Mucosa of gallbladder (tissue), 1 donor: ENCODE measurements around the gene PCDH12. TPM values are rescaled to one million over a fixed set of nuclear protein-coding genes. Genes with fewer than 3 reads are reported as not detected.
"Not testable (repeated sequence)": the region's sequence is repeated elsewhere in the genome, so short reads cannot be mapped to it uniquely, and the experiment has no call there.

Experiments
- DNase-seq: peaks from one replicate; pipeline ENCODE4 v3.0.0-alpha.2; 2020; ENCODE audit warnings: low spot score
- total RNA-seq: library from RNA; stranded (reverse); gene quantifications from one replicate; pipeline ENCODE4 v1.2.1, GENCODE V29; 2021
- donor health status: DM: no; HTN: no; CAD: no.

PCDH12 gene
- total RNA-seq, 1 donor from 2014 or later = 3.6 TPM

DNA sequence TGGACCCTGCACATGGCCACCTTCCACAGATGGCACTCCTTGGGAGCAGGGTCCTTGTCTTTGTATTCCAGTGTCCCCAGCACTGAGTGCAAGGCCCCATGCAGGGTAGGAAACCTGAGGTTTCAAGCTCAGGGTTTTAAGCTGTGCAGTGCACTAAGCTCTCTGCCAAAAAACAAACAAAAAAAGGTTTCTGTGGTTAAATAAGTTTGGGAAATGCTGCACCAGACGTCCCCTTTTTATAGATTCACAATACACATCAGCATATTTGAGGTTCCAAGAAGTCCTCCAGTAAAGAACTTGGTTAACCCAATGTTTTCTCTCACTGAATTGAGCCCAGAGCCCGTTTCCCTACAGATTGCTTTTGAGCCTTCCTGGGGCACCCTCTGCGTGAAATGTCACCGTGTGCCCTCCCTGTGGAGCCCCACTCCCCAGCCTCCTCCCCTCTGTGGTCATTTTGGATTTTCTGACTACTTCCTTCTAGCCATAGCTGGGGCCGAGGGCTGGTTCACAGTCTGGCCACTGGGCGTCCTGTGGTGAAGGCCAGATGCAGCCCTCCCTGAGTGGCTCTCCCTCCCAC lies 17.2 kb downstream of the PCDH12 start:
- DNase-seq = no peak

DNA sequence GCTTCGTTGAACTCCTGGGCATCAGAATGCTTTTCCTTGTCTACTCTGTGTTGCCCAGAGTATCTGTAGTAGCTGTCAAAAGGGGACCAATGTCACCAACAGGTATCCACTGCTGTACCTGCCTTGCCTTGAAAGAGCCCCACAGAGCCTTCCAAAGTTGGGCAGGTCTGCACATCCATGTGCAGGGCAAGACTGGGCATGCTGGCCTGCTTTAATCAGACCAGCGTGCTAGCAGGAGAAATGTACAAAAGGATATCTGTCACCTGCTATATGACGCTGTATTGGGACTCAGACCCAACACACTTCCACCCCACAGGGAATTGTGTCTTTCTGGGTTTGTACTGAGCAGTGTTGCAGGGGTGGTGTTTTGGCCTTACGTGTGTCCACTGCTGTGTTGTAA lies 22.5 kb downstream of the PCDH12 start:
- no peak for DNase-seq

GRCh38 chr5:141934099-141934844 lies 23.7 kb downstream of the PCDH12 start:
- no peak for DNase-seq

DNA sequence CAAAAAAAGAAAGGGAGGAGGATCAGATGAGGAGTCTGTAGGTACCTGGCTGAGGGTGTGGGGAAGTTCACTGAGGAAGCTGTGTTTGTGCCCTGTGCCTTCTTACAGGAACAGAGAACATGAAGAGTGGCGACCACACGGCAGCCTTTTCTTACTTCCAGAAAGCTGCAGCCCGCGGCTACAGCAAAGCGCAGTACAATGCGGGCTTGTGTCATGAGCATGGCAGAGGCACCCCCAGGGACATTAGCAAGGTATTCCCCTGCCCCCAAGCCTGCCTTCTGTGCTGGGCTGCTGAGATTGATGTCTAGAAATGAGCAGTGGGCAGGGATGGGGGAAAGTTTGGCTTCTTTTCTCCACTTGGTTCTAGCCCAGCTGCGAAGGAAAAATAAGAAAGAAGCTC lies 24.9 kb downstream of the PCDH12 start:
- DNase-seq = no peak

DNA sequence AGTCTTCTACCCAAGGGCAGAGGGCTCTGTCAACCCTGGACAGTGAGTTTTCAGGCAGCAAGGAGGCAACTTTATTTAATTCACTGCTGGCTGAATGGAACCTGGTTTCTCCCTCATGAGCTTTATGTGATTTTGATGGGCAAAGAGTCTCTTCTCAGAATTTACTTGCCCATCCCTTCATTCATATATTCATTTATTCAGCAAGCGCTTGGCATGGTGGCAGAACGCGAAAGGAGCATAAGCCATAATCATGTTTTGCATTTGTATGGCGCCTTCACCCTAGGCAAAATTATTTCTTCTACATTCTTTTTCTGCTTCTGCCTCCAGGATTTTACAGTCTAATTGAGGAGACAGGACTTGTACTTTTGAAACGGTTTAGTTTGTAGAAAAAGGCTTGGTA lies 26.3 kb downstream of the PCDH12 start:
- DNase-seq = no peak

DNA sequence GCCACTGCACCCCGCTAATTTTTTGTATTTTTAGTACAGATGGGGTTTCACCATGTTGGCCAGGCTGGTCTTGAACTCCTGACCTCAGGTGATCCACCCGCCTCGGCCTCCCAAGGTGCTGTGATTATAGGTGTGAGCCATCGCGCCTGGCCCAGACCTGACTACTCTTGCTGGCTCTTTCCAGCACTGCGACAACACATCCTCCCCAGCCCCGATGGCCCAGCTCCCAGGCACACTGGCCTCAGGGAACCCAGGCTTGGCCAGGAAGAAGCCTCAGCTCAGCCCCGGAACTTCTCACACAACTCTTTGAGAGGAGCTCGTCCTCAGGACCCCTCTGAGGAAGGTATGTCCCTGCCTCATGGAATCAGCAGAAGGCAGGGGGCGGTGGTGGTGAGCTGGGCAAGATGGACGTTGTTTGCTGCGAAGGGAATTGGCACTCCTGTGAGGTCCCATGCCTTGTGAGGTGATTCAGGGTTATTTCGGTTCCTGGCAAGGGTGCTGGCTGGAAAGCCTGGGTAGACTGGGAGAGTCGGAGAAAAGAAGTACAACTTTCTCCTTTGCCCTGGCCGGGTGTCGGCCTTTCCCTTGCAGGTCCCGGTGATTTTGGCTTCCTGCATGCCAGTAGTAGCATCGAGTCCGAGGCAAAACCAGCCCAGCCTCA lies 28.5 kb downstream of the PCDH12 start:
- no peak for DNase-seq

- no peak for DNase-seq
Observed at GRCh38 chr5:141928051-141928450, 30.0 kb downstream of the PCDH12 start.

- no peak for DNase-seq
Observed at GRCh38 chr5:141926434-141926833, 31.6 kb downstream of the PCDH12 start.

GRCh38 chr5:141923448-141924313 lies 34.3 kb downstream of the PCDH12 start, which contains the start of gene DELE1:
TSS of gene DELE1 (plus strand) at chr5:141923871. CDS start at chr5:141923942, 71 bp downstream.
- DNase-seq = peak; percentile 93

DNA sequence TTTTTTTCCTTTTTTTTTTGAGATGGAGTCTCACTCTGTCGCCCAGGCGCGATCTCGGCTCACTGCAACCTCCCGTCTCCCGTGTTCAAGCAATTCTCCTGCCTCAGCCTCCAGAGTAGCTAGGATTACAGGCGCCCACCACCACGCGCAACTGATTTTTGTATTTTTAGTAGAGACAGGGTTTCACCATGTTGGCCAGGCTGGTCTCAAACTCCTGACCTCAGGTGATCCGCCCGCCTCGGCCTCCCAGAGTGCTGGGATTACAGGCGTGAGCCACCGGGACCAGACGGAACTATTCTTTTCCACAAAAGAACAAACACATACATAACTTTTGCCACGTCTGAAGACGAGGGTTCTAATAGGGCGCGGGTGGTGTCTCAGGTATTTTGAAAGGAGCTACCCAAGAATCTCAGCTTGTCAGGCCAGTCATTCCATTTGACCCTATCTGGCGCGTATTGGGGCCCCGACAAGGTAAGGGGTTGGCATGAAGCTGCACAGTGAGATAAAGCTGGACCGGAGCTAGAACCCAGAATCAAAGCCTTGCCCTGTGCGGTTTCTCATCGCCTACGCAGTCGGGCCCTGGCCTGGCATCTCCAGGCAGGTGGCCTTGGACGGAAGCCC lies 35.1 kb downstream of the PCDH12 start:
- not testable (repeated sequence) for DNase-seq

DNA sequence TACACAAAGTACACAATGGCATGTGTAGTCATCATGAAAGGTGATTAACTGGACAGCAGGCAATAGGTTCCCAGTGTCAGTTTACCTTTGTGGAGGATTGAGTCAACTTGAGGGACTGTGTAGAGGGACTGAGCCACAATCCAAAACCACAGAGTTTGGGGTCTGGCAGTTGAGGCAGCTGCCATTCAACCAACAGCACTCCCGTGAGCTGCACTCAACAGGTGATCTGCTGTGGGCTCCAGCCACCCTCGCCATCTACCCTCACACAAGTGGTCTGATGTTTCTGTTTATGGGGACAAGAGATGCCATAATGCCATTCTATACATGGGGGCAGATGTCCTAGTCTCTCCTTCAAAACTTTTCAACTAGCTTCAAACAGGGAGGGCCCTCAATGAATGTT lies 37.2 kb downstream of the PCDH12 start:
- no peak for DNase-seq

- no peak for DNase-seq
Observed at GRCh38 chr5:141919218-141920119, 38.5 kb downstream of the PCDH12 start.

DNA sequence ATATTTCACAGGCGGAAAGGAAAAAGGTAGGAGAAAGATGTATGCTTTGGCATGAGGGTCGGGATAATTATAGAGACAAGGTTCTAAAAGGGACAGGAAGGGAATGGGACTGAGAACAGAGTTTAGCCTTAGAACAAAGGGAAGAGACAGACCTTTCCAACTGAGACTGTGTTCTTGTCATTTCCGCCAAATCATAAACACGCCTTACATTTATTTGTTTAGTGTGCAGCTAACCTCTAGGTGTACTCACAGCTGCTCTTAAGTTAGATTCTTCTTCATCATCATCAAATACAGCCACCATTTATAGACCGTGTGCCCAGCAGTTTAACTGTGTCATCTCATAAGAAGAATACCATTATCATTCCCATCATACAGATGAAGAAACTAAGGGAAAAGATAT lies 40.2 kb downstream of the PCDH12 start:
- DNase-seq = no peak

- no peak for DNase-seq
Observed at GRCh38 chr5:141916522-141916921, 41.5 kb downstream of the PCDH12 start.

DNA sequence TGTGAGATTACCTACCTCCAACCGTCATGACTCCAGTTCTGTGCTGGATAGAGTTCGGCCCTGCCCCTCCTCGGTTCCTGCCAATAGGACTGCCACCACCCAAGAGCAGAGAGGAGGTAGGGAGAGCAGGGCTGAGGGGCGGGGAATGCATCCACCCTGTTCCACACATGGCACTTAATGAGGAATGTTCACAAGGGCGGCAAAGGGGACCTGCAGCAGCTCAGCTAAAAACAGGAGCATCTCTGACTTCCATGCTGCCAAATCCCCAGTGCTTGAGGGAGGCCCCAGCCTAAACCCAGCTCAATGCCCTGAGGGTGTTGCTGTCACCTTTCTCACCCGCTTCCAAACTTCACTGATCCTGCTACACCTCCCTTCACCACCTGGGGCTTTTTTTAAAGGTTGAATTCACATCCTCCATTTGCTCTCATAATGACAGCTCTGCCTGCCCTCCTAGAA lies 42.1 kb downstream of the PCDH12 start:
- no peak for DNase-seq

- no peak for DNase-seq
Observed at GRCh38 chr5:141914797-141915196, 43.2 kb downstream of the PCDH12 start.

DNA sequence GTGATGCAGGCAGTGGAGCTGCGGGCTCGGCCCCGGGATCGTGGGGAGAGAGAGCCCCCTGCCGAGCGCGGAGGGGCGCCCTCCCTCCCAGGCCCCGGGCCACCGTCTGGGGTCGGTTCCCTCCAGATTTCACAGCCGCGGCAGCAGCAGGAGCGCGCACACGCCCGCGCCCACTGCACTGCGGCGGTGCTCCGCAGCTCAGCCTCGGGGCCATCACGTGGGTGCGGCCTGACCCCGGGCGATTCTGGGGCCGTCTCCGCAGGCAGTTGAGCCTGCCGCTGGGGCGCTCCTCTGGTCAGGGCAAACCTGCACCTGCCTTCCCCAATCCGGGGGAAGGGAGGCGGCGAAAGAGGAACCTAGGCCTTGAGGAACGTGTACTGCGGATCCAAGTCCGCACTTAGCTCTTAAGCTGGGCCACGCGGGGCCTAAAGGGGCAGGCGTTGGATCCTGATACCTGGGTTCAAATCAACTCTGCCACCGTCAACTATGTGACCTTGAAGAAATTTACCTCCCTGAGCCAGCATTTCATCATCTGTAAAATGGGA lies 43.7 kb downstream of the PCDH12 start:
- DNase-seq = peak; percentile 39

DNA sequence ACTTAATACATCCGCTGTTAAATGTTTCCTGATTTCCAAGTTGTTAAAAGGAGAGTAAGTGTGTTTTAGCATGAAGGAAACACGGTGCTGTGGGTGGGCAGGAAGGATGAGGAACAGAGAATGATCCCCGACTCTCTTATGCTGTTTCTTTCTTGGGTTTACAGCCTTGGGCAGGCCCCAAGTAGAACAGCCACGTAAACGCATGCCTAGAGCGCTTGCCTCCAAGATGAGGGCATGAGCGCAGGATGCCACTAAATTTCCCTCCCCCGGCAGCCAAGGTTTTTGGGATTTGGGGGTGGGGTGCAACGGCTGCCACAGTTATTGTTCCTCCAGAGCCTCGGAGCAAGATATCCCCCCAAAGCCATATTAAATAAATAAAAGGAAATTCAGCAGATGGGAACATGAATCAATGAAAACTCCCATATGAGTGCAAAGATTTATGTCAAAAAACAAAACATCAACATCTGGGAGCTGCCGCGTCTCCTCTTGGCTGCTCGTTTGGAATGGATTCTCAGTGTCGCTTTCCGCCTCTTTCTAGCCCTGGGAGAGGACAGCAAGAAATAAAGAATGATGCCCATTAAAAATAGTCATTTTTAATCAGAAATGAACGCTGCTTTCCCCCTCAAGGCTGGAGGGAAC lies 44.3 kb downstream of the PCDH12 start:
- no peak for DNase-seq

- no peak for DNase-seq
Observed at GRCh38 chr5:141910271-141910673, 47.7 kb downstream of the PCDH12 start.

- no peak for DNase-seq
Observed at GRCh38 chr5:141909212-141909611, 48.8 kb downstream of the PCDH12 start.
